ENCODE measurements around the gene TNXB. TPM values are rescaled to one million over a fixed set of nuclear protein-coding genes. Genes with fewer than 3 reads are reported as not detected.

The TNXB gene
- total and polyA plus RNA-seq, 2 donors (not counting 3 experiments of a cell fraction or from before 2014, with no cell fraction given): 0.47 to 2.7 TPM

DNA sequence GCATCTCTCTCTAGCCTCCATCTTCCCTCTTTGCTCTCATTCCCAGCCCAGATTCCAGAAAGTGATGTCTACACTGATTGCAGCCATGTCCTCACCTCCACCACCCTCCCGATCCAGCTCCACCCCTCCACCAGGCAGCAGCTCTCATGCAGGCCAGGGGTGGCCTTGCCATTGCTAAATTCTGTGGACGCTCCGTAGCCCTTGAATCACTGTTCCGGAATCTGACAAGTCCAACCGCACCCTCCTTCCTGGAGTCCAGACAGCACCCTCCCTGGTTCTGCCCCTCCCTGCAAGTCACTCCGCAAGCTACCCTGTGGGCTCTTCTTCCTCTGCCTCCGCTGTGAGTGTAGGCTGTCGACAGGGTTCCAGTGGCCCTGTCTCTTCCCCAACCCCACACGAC is 26.2 kb downstream of the TNXB start:
- ChIA-PET CTCF (interaction anchor here (1.2 to 1.3 kb wide), 2 partner anchors 10 to 11 kb away, joined by 3 to 4 read pairs; no protein-coding TSS in a partner anchor), POLR2A (no interaction called here)
- no peaks in the 10 kb centered on the region for H3K36me3 ChIP-seq (ENCODE audit: control insufficient read depth in 2 of 2, extremely low read depth in 1 of 2, insufficient read depth in 2 of 2, low read length in 2 of 2)
- H3K27ac ChIP-seq (ENCODE audit: insufficient read depth, low read depth, low read length): no peak overlapping the region
- H3K27me3 ChIP-seq (ENCODE audit: control insufficient read depth in 2 of 2, insufficient read depth in 2 of 2, low read length in 2 of 2): peaks cover 4 to 8% of the 10 kb centered on the region in 2 experiments
- intact Hi-C loops (cut with micrococcal nuclease) (no loop called here), dilution Hi-C loops (cut with MboI; ENCODE audit: extremely low pct_ligation_motif_present, low sequenced_read_pairs) (no loop called here)
- no peaks in the 10 kb centered on the region for H3K4me1 ChIP-seq (ENCODE audit: control insufficient read depth, extremely low read depth, insufficient read depth, low read length)
- no peak overlapping the region for H3K4me3 ChIP-seq (replicated peaks in 1 of 3; ENCODE audit: insufficient read depth in 1 of 3, low read depth in 1 of 3, low read length in 3 of 3)
- TF ChIP-seq POLR2A (IDR thresholded peaks at IDR 0.05; ENCODE audit: low read depth, low read length) (no peak), EZH2 (IDR thresholded peaks at IDR 0.05; ENCODE audit: borderline replicate concordance, low read depth, low read length, severe bottlenecking) (no peak), GATA2 (IDR thresholded peaks at IDR 0.05; ENCODE audit: insufficient read depth, insufficient read length, low read depth, low read length) (no peak), FOS (IDR thresholded peaks at IDR 0.05; ENCODE audit: borderline replicate concordance, insufficient read depth, low read length) (no peak), MYC (IDR thresholded peaks at IDR 0.05; ENCODE audit: low read depth, low read length) (no peak), JUN (IDR thresholded peaks at IDR 0.05; ENCODE audit: borderline replicate concordance, insufficient read depth, insufficient read length, low read depth) (no peak)
- TF ChIP-seq, protein P1, sequence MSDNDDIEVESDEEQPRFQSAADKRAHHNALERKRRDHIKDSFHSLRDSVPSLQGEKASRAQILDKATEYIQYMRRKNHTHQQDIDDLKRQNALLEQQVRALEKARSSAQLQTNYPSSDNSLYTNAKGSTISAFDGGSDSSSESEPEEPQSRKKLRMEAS (IDR thresholded peaks at IDR 0.05; ENCODE audit: insufficient read depth, insufficient read length): no peak
- no TSS peak for BruUV-seq (replicated peaks)
- no peak overlapping the region for H3K4me2 ChIP-seq (ENCODE audit: insufficient read depth, low read length)
- H2AFZ ChIP-seq (ENCODE audit: low read depth, low read length): no peak overlapping the region
- no peaks in the 10 kb centered on the region for H3K9me3 ChIP-seq (replicated peaks; ENCODE audit: control insufficient read depth, insufficient read depth, low read length)
- no peak for DNase-seq (ENCODE audit: low read depth, low spot score)
- H4K20me1 ChIP-seq (replicated peaks; ENCODE audit: control insufficient read depth, extremely low read depth, insufficient read depth, low read length): no peaks in the 10 kb centered on the region
- H3K9me1 ChIP-seq (replicated peaks; ENCODE audit: control insufficient read depth, extremely low read depth, insufficient read depth, low read length): no peaks in the 10 kb centered on the region
- no peak overlapping the region for H3K9ac ChIP-seq (replicated peaks; ENCODE audit: extremely low read depth, insufficient read depth, low read length)
- no peaks in the 10 kb centered on the region for H3K79me2 ChIP-seq (ENCODE audit: control insufficient read depth, insufficient read depth, low read length)
- FAIRE-seq: no peak

DNA sequence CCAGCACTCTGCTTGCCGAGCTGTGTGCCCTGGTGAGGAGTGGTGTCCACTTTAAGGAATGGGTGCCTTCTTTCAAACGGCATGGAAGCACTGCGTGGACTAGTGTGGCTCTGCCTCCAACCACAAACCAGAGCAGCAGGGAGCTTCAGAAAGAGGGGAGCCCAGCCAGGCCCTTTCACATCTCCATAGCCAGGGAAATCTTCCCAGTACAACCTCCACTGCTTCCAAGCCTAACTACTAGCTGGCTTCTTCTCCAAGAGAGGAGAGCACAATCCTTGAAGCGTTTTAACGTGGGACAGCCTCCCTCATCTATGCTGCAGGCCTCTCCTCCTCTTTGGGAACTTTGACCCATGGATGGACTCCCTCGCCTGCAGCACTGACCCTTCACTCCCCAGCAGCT is 26.7 kb downstream of the TNXB start:
- CTCF ChIA-PET: interaction anchor here (1.2 to 1.3 kb wide), 2 partner anchors 10 to 11 kb away, joined by 3 to 4 read pairs; no protein-coding TSS in a partner anchor
- no peak overlapping the region for H3K9ac ChIP-seq (replicated peaks; ENCODE audit: extremely low read depth, insufficient read depth, low read length)
- FAIRE-seq (no peak), DNase-seq (ENCODE audit: low read depth, low spot score) (no peak)
- no peaks in the 10 kb centered on the region for H3K79me2 ChIP-seq (ENCODE audit: control insufficient read depth, insufficient read depth, low read length)
- H4K20me1 ChIP-seq (replicated peaks; ENCODE audit: control insufficient read depth, extremely low read depth, insufficient read depth, low read length): no peaks in the 10 kb centered on the region
- H3K4me2 ChIP-seq (ENCODE audit: insufficient read depth, low read length): no peak overlapping the region
- POLR2A ChIA-PET: no interaction called here
- no peaks in the 10 kb centered on the region for H3K9me3 ChIP-seq (replicated peaks; ENCODE audit: control insufficient read depth, insufficient read depth, low read length)
- dilution Hi-C loops (cut with MboI; ENCODE audit: extremely low pct_ligation_motif_present, low sequenced_read_pairs): no loop called here
- intact Hi-C loops (cut with micrococcal nuclease): no loop called here
- H3K36me3 ChIP-seq (ENCODE audit: control insufficient read depth in 2 of 2, extremely low read depth in 1 of 2, insufficient read depth in 2 of 2, low read length in 2 of 2): no peaks in the 10 kb centered on the region
- H3K9me1 ChIP-seq (replicated peaks; ENCODE audit: control insufficient read depth, extremely low read depth, insufficient read depth, low read length): no peaks in the 10 kb centered on the region
- H2AFZ ChIP-seq (ENCODE audit: low read depth, low read length): no peak overlapping the region
- no peak for TF ChIP-seq EZH2 (IDR thresholded peaks at IDR 0.05; ENCODE audit: borderline replicate concordance, low read depth, low read length, severe bottlenecking)
- TF ChIP-seq FOS (IDR thresholded peaks at IDR 0.05; ENCODE audit: borderline replicate concordance, insufficient read depth, low read length): no peak
- TF ChIP-seq JUN (IDR thresholded peaks at IDR 0.05; ENCODE audit: borderline replicate concordance, insufficient read depth, insufficient read length, low read depth): no peak
- no peak for TF ChIP-seq POLR2AphosphoS5 (IDR thresholded peaks at IDR 0.05; ENCODE audit: insufficient read depth, low read depth, low read length)
- TF ChIP-seq, protein P2, sequence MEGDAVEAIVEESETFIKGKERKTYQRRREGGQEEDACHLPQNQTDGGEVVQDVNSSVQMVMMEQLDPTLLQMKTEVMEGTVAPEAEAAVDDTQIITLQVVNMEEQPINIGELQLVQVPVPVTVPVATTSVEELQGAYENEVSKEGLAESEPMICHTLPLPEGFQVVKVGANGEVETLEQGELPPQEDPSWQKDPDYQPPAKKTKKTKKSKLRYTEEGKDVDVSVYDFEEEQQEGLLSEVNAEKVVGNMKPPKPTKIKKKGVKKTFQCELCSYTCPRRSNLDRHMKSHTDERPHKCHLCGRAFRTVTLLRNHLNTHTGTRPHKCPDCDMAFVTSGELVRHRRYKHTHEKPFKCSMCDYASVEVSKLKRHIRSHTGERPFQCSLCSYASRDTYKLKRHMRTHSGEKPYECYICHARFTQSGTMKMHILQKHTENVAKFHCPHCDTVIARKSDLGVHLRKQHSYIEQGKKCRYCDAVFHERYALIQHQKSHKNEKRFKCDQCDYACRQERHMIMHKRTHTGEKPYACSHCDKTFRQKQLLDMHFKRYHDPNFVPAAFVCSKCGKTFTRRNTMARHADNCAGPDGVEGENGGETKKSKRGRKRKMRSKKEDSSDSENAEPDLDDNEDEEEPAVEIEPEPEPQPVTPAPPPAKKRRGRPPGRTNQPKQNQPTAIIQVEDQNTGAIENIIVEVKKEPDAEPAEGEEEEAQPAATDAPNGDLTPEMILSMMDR (IDR thresholded peaks at IDR 0.05; ENCODE audit: extremely low read depth in 1 of 2, insufficient read depth in 1 of 2, low read depth in 1 of 2, low read length in 2 of 2): no peak
- no peak for TF ChIP-seq POLR2A (IDR thresholded peaks at IDR 0.05; ENCODE audit: low read depth, low read length)
- TF ChIP-seq GATA2 (IDR thresholded peaks at IDR 0.05; ENCODE audit: insufficient read depth, insufficient read length, low read depth, low read length): no peak
- no peak for TF ChIP-seq MYC (IDR thresholded peaks at IDR 0.05; ENCODE audit: low read depth, low read length)
- TF ChIP-seq, protein P1 (IDR thresholded peaks at IDR 0.05; ENCODE audit: insufficient read depth, insufficient read length): no peak
- H3K4me3 ChIP-seq (replicated peaks in 1 of 3; ENCODE audit: insufficient read depth in 1 of 3, low read depth in 1 of 3, low read length in 3 of 3): no peak overlapping the region
- no peak overlapping the region for H3K27ac ChIP-seq (ENCODE audit: insufficient read depth, low read depth, low read length)
- no TSS peak for BruUV-seq (replicated peaks)
- no peaks in the 10 kb centered on the region for H3K4me1 ChIP-seq (ENCODE audit: control insufficient read depth, extremely low read depth, insufficient read depth, low read length)
- H3K27me3 ChIP-seq (ENCODE audit: control insufficient read depth in 2 of 2, insufficient read depth in 2 of 2, low read length in 2 of 2): peaks cover 4 to 8% of the 10 kb centered on the region in 2 experiments

Measured in endothelial cell of umbilical vein (primary cell).